Ishikawa (cell line): ENCODE measurements around the gene ROBO2.

Experiments
- CEBPB ChIP-seq: IDR thresholded peaks from 2 replicates; pipeline ENCODE4 v1.6.1; 2012
- CREB1 ChIP-seq: IDR thresholded peaks from 2 replicates; pipeline ENCODE4 v1.6.1; 2012; ENCODE audit warnings: low read depth
- EGR1 ChIP-seq: IDR thresholded peaks from 2 replicates; pipeline ENCODE4 v1.6.1; 2012
- EP300 ChIP-seq: IDR thresholded peaks from 2 replicates; pipeline ENCODE4 v1.6.1; 2012; ENCODE audit warnings: borderline replicate concordance
- FOXM1 ChIP-seq: IDR thresholded peaks from 2 replicates; pipeline ENCODE4 v1.6.1; 2012; ENCODE audit warnings: low read depth, borderline replicate concordance
- NFIC ChIP-seq: IDR thresholded peaks from 2 replicates; pipeline ENCODE4 v1.6.1; 2012
- RAD21 ChIP-seq: IDR thresholded peaks from 2 replicates; pipeline ENCODE4 v1.6.1; 2012; ENCODE audit warnings: low read depth
- TAF1 ChIP-seq: IDR thresholded peaks from 2 replicates; pipeline ENCODE4 v1.6.1; 2012; ENCODE audit warnings: low read depth, mild to moderate bottlenecking
- TCF12 ChIP-seq: IDR thresholded peaks from 2 replicates; pipeline ENCODE4 v1.6.1; 2012; ENCODE audit warnings: low read depth
- TEAD4 ChIP-seq: IDR thresholded peaks from 2 replicates; pipeline ENCODE4 v1.6.1; 2012
- USF1 ChIP-seq: IDR thresholded peaks from 2 replicates; pipeline ENCODE4 v1.6.1; 2012
- YY1 ChIP-seq: IDR thresholded peaks from 2 replicates; pipeline ENCODE4 v1.6.1; 2012; ENCODE audit warnings: low read depth
- ZBTB7A ChIP-seq: IDR thresholded peaks from 2 replicates; pipeline ENCODE4 v1.6.1; 2012; ENCODE audit warnings: low read depth
- TF ChIP-seq, protein P1 (sequence below): IDR thresholded peaks from 2 replicates; pipeline ENCODE4 v1.6.1; 2012; ENCODE audit warnings: low read depth, mild to moderate bottlenecking
- TF ChIP-seq, protein P2 (sequence below): IDR thresholded peaks from 2 replicates; pipeline ENCODE4 v1.6.1; 2012

Gene ROBO2

DNA sequence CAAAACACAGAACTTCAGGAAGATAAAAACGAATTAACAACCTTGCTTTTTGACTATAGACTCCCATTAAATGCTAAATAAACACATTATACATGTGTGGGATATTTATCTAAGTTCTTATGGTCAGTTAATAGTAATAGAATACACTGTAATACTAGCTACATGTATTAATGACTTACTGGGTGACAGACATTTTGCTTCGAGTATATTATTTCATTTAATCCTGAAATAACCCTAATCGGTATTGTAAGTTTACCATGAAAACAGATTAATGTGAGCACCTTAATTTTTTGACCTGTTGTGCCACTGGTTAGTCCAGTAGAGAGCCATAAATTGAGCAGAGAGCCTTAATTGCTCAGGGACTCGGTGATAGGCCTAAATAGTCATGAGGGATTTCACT, 151.1 kb downstream of the ROBO2 start:
- TF ChIP-seq CEBPB (no peak), EP300 (no peak), RAD21 (no peak), USF1 (no peak), NFIC (no peak), TEAD4 (no peak), ZBTB7A (no peak), CREB1 (no peak), YY1 (no peak), FOXM1 (no peak), TAF1 (no peak), TCF12 (no peak), EGR1 (no peak)
- TF ChIP-seq, protein P1, sequence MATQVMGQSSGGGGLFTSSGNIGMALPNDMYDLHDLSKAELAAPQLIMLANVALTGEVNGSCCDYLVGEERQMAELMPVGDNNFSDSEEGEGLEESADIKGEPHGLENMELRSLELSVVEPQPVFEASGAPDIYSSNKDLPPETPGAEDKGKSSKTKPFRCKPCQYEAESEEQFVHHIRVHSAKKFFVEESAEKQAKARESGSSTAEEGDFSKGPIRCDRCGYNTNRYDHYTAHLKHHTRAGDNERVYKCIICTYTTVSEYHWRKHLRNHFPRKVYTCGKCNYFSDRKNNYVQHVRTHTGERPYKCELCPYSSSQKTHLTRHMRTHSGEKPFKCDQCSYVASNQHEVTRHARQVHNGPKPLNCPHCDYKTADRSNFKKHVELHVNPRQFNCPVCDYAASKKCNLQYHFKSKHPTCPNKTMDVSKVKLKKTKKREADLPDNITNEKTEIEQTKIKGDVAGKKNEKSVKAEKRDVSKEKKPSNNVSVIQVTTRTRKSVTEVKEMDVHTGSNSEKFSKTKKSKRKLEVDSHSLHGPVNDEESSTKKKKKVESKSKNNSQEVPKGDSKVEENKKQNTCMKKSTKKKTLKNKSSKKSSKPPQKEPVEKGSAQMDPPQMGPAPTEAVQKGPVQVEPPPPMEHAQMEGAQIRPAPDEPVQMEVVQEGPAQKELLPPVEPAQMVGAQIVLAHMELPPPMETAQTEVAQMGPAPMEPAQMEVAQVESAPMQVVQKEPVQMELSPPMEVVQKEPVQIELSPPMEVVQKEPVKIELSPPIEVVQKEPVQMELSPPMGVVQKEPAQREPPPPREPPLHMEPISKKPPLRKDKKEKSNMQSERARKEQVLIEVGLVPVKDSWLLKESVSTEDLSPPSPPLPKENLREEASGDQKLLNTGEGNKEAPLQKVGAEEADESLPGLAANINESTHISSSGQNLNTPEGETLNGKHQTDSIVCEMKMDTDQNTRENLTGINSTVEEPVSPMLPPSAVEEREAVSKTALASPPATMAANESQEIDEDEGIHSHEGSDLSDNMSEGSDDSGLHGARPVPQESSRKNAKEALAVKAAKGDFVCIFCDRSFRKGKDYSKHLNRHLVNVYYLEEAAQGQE = no peak
- TF ChIP-seq, protein P2, sequence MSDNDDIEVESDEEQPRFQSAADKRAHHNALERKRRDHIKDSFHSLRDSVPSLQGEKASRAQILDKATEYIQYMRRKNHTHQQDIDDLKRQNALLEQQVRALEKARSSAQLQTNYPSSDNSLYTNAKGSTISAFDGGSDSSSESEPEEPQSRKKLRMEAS = no peak

DNA sequence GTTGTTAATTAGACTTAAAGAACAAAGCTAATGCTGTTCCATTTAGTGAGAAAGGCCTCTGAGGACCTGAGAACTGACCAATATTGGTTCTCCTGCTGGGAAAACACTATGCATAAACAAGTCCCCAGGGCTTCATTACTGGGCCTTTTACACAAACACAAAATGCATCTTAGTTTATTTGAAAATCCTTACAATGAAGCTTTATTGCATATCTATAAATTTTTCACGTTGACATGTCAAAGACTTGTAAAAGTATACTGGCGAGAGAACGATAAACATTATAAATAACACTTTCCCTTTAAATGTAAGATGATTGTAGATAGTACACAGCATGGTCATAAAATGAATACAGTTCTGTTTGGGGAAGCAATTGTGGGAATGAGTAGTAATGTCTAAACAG, 151.7 kb downstream of the ROBO2 start:
- TF ChIP-seq, protein P2 = no peak
- no peak for TF ChIP-seq EGR1
- TF ChIP-seq RAD21 = no peak
- TF ChIP-seq USF1 = no peak
- TF ChIP-seq, protein P1 = no peak
- no peak for TF ChIP-seq NFIC
- no peak for TF ChIP-seq CEBPB

DNA sequence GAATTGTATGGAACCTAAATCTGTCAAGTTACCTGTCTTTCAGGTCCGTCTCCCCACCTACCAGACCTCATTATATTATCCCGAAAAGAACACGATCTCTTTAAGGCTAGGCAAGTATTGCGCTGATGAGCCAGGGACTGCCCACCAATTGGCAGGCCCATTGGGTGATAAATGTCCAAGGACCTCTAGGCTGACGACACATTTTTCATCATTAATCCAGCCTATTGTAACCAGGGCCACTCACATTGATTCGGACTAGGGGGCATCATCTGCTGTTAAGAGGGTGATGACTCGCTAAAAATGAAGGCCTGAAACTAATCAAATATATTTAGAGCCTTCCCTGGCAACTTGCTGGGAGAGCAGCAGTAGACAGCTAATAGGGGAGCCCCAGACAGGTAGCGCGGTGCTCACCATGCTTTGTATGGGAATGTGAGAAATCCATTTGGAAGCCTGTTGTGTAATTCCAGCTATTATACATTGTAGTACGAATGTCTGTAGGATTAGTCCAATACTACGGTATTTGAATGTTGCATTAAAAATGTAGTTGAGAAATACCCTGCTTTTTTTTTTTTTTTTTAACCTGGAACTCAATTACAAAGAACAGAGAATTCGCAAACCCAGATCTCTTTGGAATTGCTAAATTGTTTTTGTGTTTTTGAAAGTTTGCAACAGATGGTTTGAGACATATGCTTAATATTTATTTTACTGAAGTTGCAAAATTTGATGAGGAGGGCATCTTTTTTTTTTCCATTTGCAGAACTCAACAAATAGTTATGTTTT, 156.1 kb downstream of the ROBO2 start:
- TF ChIP-seq EGR1 (no peak), TEAD4 (no peak), USF1 (no peak), CEBPB (no peak), TAF1 (no peak), EP300 (no peak), FOXM1 (no peak), CREB1 (no peak), ZBTB7A (no peak), YY1 (no peak), RAD21 (no peak), TCF12 (no peak), NFIC (no peak)
- TF ChIP-seq, protein P1 = no peak
- TF ChIP-seq, protein P2 = no peak

- TF ChIP-seq ZBTB7A (no peak), NFIC (no peak)
These were observed 157.5 kb downstream of the ROBO2 start for GRCh38 chr3:77197408-77197807.
